BJ (cell line): ENCODE measurements around the gene HOXC11. TPM values are rescaled to one million over a fixed set of nuclear protein-coding genes. Genes with fewer than 3 reads are reported as not detected.

ENCODE experiments used
- CTCF ChIA-PET: fragments of 350-600 bp; formaldehyde crosslinking; extraction: SDS; loops from one replicate; lab custom pipeline; 2021; ENCODE audit warnings: antibody characterized with exemption, inconsistent platforms; lab: Yijun Ruan, JAX
- POLR2A ChIA-PET: fragments of 300-600 bp; sonication (Branson Sonifier 250); formaldehyde crosslinking; extraction: SDS; loops from one replicate; lab custom pipeline; 2021; ENCODE audit warnings: antibody characterized with exemption; lab: Charles Lee
- DNase-seq: peaks from one replicate; pipeline ENCODE4 v3.0.0-alpha.2; 2011; ENCODE audit warnings: low read depth
- H3K27me3 ChIP-seq: 2 replicates; pipeline ENCODE4 v1.6.0; 2011; ENCODE audit warnings: low read length; ENCODE audit not compliant: control insufficient read depth, insufficient read depth
- H3K36me3 ChIP-seq: 2 replicates; pipeline ENCODE4 v1.5.1; 2011; ENCODE audit warnings: low read length; ENCODE audit not compliant: control insufficient read depth, insufficient read depth
- H3K4me3 ChIP-seq: 2 replicates; pipeline ENCODE4 v1.5.1; 2011; ENCODE audit warnings: low read depth, mild to moderate bottlenecking, control low read depth, low read length
- CTCF ChIP-seq: IDR thresholded peaks from 2 replicates; pipeline ENCODE4 v1.5.1; 2011; ENCODE audit warnings: low read depth, mild to moderate bottlenecking, control low read depth, inconsistent platforms, low read length, moderate library complexity; ENCODE audit not compliant: insufficient read depth
- polyA plus RNA-seq: library from polyadenylated mRNA; depleted of rRNA; stranded (reverse); fragments of >200 nt; gene quantifications from 2 replicates; pipeline ENCODE4 v1.2.3, GENCODE V29; 2011

The HOXC11 gene
- polyA plus RNA-seq, 1 experiment, result 4.9 TPM

GRCh38 chr12:53935383-53936341 is 37.3 kb upstream of the HOXC11 start:
- TF ChIP-seq CTCF, result no peak
- Histone ChIP-seq H3K36me3 (no peaks in the 10 kb centered on the region), H3K27me3 (peaks cover 81% of the 10 kb centered on the region), H3K4me3 (no peak overlapping the region)
- ChIA-PET POLR2A (no interaction called here), CTCF (no interaction called here)
- no peak for DNase-seq

- H3K4me3 ChIP-seq, result no peak overlapping the region
- H3K27me3 ChIP-seq, result peaks cover 76% of the 10 kb centered on the region
- no peaks in the 10 kb centered on the region for H3K36me3 ChIP-seq
- CTCF ChIA-PET, result interaction anchor here (0.9 to 1.3 kb wide), 2 partner anchors 48 to 191 kb away, joined by 3 read pairs; partner anchors contain the start of gene HOXC10
- no peak for DNase-seq
- no peak for TF ChIP-seq CTCF
- POLR2A ChIA-PET, result no interaction called here
Observed at GRCh38 chr12:53937099-53937498, 35.8 kb upstream of the HOXC11 start.

- peaks cover 74% of the 10 kb centered on the region for H3K27me3 ChIP-seq
- CTCF ChIA-PET, result interaction anchor here (0.7 to 1.4 kb wide), 4 partner anchors 11 to 191 kb away, joined by 3 to 7 read pairs (median 3); partner anchors contain the start of gene HOXC10
- no peaks in the 10 kb centered on the region for H3K36me3 ChIP-seq
- H3K4me3 ChIP-seq, result 0 out of 2 replicates have a peak overlapping the region, but pooled peaks have one; percentile 17
- no peak for DNase-seq
- TF ChIP-seq CTCF, result no peak
- POLR2A ChIA-PET, result no interaction called here
Observed at GRCh38 chr12:53937596-53938325, 35.2 kb upstream of the HOXC11 start.

- no peak for TF ChIP-seq CTCF
- ChIA-PET CTCF (interaction anchor here (0.6 to 1.5 kb wide), 6 partner anchors 12 to 497 kb away, joined by 3 to 7 read pairs (median 4); partner anchors contain the start of gene HOXC10), POLR2A (no interaction called here)
- H3K27me3 ChIP-seq, result peaks cover 73% of the 10 kb centered on the region
- peak within 1 kb of the TSS; percentile 44 for H3K4me3 ChIP-seq
- H3K36me3 ChIP-seq, result no peaks in the 10 kb centered on the region
- DNase-seq, result peak; percentile 70
Observed at GRCh38 chr12:53938326-53939140, 34.4 kb upstream of the HOXC11 start, which contains the start of gene HOXC13. TSS of gene HOXC13 (plus strand) at chr12:53938831. CDS start at chr12:53938907, 76 bp downstream.
